OCI-LY1 (cell line): ENCODE data around the gene GLIS1.

ENCODE experiments used
- CTCF ChIP-seq: fragments of 200-600 bp; sonication (generic), shearing (Covaris generic); IDR thresholded peaks from 2 replicates; pipeline ENCODE4 v1.5.1; 2017; ENCODE audit warnings: mild to moderate bottlenecking, antibody characterized with exemption, low read length, moderate library complexity, mixed read lengths
- EZH2 ChIP-seq: fragments of 200-600 bp; sonication (generic), shearing (Covaris generic); IDR thresholded peaks from 2 replicates; pipeline ENCODE4 v1.8.0; 2017; ENCODE audit warnings: borderline replicate concordance, mixed run types, mild to moderate bottlenecking, antibody characterized with exemption, low read length, moderate library complexity, mixed read lengths

GRCh38 chr1:53769184-53769583 is 30.2 kb upstream of the GLIS1 start:
- TF ChIP-seq CTCF (no peak), EZH2 (no peak)
